Endothelial cell of umbilical vein (primary cell): Measurements from ENCODE around the gene DAAM1. TPM values are rescaled to one million over a fixed set of nuclear protein-coding genes. Genes with fewer than 3 reads are reported as not detected.

Experiments
- BruUV-seq: library from RNA; stranded (reverse); fragments of 400-500 nt; replicated peaks from 2 replicates; lab custom pipeline; 2021; lab: Mats Ljungman, UMichigan
- CTCF ChIA-PET: fragments of 300-600, 350-600 bp; sonication (Branson Sonifier 250); formaldehyde crosslinking; loops from one replicate; lab custom pipeline; 2021; ENCODE audit warnings: antibody characterized with exemption, inconsistent platforms; lab: Charles Lee
- POLR2A ChIA-PET: fragments of 300-600, 350-600 bp; sonication (Branson Sonifier 250); formaldehyde crosslinking; loops from one replicate; lab custom pipeline; 2021; ENCODE audit warnings: antibody characterized with exemption, inconsistent platforms; lab: Charles Lee
- DNase-seq: peaks from one replicate; pipeline ENCODE4 v3.0.0-alpha.2; 2011; ENCODE audit warnings: low read depth, low spot score
- FAIRE-seq: peaks from 2 replicates; lab custom pipeline; 2011; peaks lifted over from hg19 to GRCh38; lab: Jason Lieb, UNC
- H2AFZ ChIP-seq: 2 replicates; pipeline ENCODE4 v1.6.0; 2012; ENCODE audit warnings: low read depth, low read length, control low read depth, inconsistent platforms
- H3K27ac ChIP-seq: 2 replicates; pipeline ENCODE4 v1.5.1; 2011; ENCODE audit warnings: low read depth, mild to moderate bottlenecking, control low read depth, low read length, moderate library complexity; ENCODE audit not compliant: insufficient read depth
- H3K27me3 ChIP-seq, 2 experiments: 2 replicates each; pipeline versions ENCODE4 v1.6.0 to v1.6.1; 2011; ENCODE audit warnings: low read length in 2 of 2, mixed read lengths in 1 of 2; ENCODE audit not compliant: control insufficient read depth in 2 of 2, insufficient read depth in 2 of 2
- H3K36me3 ChIP-seq, 2 experiments: 2 replicates in 1 of 2; 3 replicates in 1 of 2; pipeline ENCODE4 v1.5.1; 2011; ENCODE audit warnings: low read length in 2 of 2, mild to moderate bottlenecking in 1 of 2, moderate library complexity in 1 of 2; ENCODE audit not compliant: control insufficient read depth in 2 of 2, insufficient read depth in 2 of 2; ENCODE audit errors: extremely low read depth in 1 of 2
- H3K4me1 ChIP-seq: 3 replicates; pipeline ENCODE4 v1.5.1; 2011; ENCODE audit warnings: mild to moderate bottlenecking, low read length; ENCODE audit not compliant: control insufficient read depth, insufficient read depth; ENCODE audit errors: extremely low read depth
- H3K4me2 ChIP-seq: 2 replicates; pipeline ENCODE4 v1.6.1; 2011; ENCODE audit warnings: low read length, control low read depth, mixed read lengths; ENCODE audit not compliant: insufficient read depth
- H3K4me3 ChIP-seq, 3 experiments: fragments of 200-600 bp in 1 of 3; sonication (generic), shearing (Covaris generic) in 1 of 3; replicated peaks in 1 of 3; 2 replicates each; pipeline ENCODE4 v1.5.1; 2011 to 2016; ENCODE audit warnings: control low read depth in 3 of 3, low read length in 3 of 3, mild to moderate bottlenecking in 2 of 3, inconsistent platforms in 1 of 3, low read depth in 1 of 3, moderate library complexity in 1 of 3; ENCODE audit not compliant: insufficient read depth in 1 of 3
- H3K79me2 ChIP-seq: 2 replicates; pipeline ENCODE4 v1.6.0; 2012; ENCODE audit warnings: low read length, inconsistent platforms; ENCODE audit not compliant: control insufficient read depth, insufficient read depth
- H3K9ac ChIP-seq: replicated peaks from 2 replicates; pipeline ENCODE3; 2011; ENCODE audit warnings: low read length, control low read depth; ENCODE audit not compliant: insufficient read depth; ENCODE audit errors: extremely low read depth
- H3K9me1 ChIP-seq: replicated peaks from 3 replicates; pipeline ENCODE4 v1.6.0; 2011; ENCODE audit warnings: mild to moderate bottlenecking, low read length; ENCODE audit not compliant: control insufficient read depth, insufficient read depth; ENCODE audit errors: extremely low read depth
- H3K9me3 ChIP-seq: replicated peaks from 2 replicates; pipeline ENCODE4 v1.5.1; 2012; ENCODE audit warnings: low read length, inconsistent platforms; ENCODE audit not compliant: control insufficient read depth, insufficient read depth
- H4K20me1 ChIP-seq: replicated peaks from 2 replicates; pipeline ENCODE3; 2011; ENCODE audit warnings: mild to moderate bottlenecking, low read length; ENCODE audit not compliant: control insufficient read depth, insufficient read depth; ENCODE audit errors: extremely low read depth
- CTCF ChIP-seq, 2 donors: IDR thresholded peaks; 1 replicate in 1 of 2; 2 replicates in 1 of 2; pipeline ENCODE4 v1.5.1; 2011; ENCODE audit warnings: low read length in 2 of 2, mild to moderate bottlenecking in 2 of 2, moderate library complexity in 2 of 2, control low read depth in 1 of 2, inconsistent platforms in 1 of 2, low read depth in 1 of 2; ENCODE audit not compliant: insufficient read depth in 1 of 2; ENCODE audit errors: extremely low read depth in 1 of 2
- EZH2 ChIP-seq: IDR thresholded peaks from 2 replicates; pipeline ENCODE4 v1.6.1; 2012; ENCODE audit warnings: borderline replicate concordance, low read depth, mild to moderate bottlenecking, moderate library complexity, low read length, inconsistent platforms; ENCODE audit not compliant: severe bottlenecking
- FOS ChIP-seq: IDR thresholded peaks from 2 replicates; pipeline ENCODE4 v1.6.1; 2011; ENCODE audit warnings: mild to moderate bottlenecking, low read length, moderate library complexity, borderline replicate concordance; ENCODE audit not compliant: insufficient read depth
- GATA2 ChIP-seq: IDR thresholded peaks from 2 replicates; pipeline ENCODE4 v1.7.0; 2011; ENCODE audit warnings: low read depth, mild to moderate bottlenecking, moderate library complexity, mixed read lengths, low read length; ENCODE audit not compliant: insufficient read length, insufficient read depth
- JUN ChIP-seq: IDR thresholded peaks from 2 replicates; pipeline ENCODE4 v1.6.1; 2011; ENCODE audit warnings: borderline replicate concordance, low read depth; ENCODE audit not compliant: insufficient read length, insufficient read depth
- MYC ChIP-seq: IDR thresholded peaks from one replicate; pipeline ENCODE4 v1.6.1; 2011; ENCODE audit warnings: mild to moderate bottlenecking, low read depth, low read length
- POLR2A ChIP-seq: IDR thresholded peaks from 2 replicates; pipeline ENCODE4 v1.6.1; 2012; ENCODE audit warnings: low read depth, mild to moderate bottlenecking, control low read depth, low read length
- POLR2AphosphoS5 ChIP-seq: IDR thresholded peaks from 2 replicates; pipeline ENCODE4 v1.6.1; 2012; ENCODE audit warnings: low read depth, mild to moderate bottlenecking, control low read depth, low read length, moderate library complexity; ENCODE audit not compliant: insufficient read depth
- dilution Hi-C: fragments of 300-500 bp; cut with MboI; formaldehyde crosslinking; loops from one replicate; pipeline ENCODE4 v1.15.0; 2019; ENCODE audit warnings: low sequenced_read_pairs; ENCODE audit not compliant: extremely low pct_ligation_motif_present
- intact Hi-C: fragments of 100-400 bp; cut with micrococcal nuclease; formaldehyde crosslinking; loops from one replicate; pipeline ENCODE4 v1.10.0; 2022
- polyA plus RNA-seq, 4 experiments: library from polyadenylated mRNA; depleted of rRNA in 3 of 4; stranded (reverse) in 3 of 4; unstranded in 1 of 4; fragments of >200 nt; gene quantifications; 2 replicates each; pipeline versions ENCODE4 v1.2.1 to v1.2.3, GENCODE V29; 2011 to 2012; ENCODE audit warnings: missing spikeins in 1 of 4
- total RNA-seq: library from RNA; stranded (reverse); gene quantifications from 2 replicates; pipeline ENCODE4 v1.2.3, GENCODE V29; 2021
- TF ChIP-seq, protein P1 (sequence below): IDR thresholded peaks from 2 replicates; pipeline ENCODE4 v1.6.1; 2011; ENCODE audit not compliant: insufficient read depth, insufficient read length

Gene DAAM1
- total and polyA plus RNA-seq, 2 donors (not counting 3 experiments of a cell fraction or from before 2014, with no cell fraction given), result 10.2 to 25.3 TPM

- no peak for FAIRE-seq
- dilution Hi-C loops, result no loop called here
Observed at GRCh38 chr14:59195912-59196311, 7.4 kb downstream of the DAAM1 start.

More at GRCh38 chr14:59195912-59196311, 7.4 kb downstream of the DAAM1 start:
- Histone ChIP-seq H2AFZ (no peak overlapping the region), H3K36me3 (no peaks in the 10 kb centered on the region), H3K9ac (no peak overlapping the region), H3K27me3 (no peaks in the 10 kb centered on the region), H3K79me2 (peaks cover 53% of the 10 kb centered on the region), H3K4me2 (no peak overlapping the region), H3K9me1 (no peaks in the 10 kb centered on the region), H3K4me1 (no peaks in the 10 kb centered on the region), H3K4me3 (no peak overlapping the region), H4K20me1 (no peaks in the 10 kb centered on the region), H3K9me3 (no peaks in the 10 kb centered on the region), H3K27ac (no peak overlapping the region)
- no peak for DNase-seq
- no peak for TF ChIP-seq EZH2
- no peak for TF ChIP-seq MYC
- TF ChIP-seq GATA2, result no peak
- TF ChIP-seq CTCF (IDR thresholded peaks at IDR 0.05; ENCODE audit: extremely low read depth in 1 of 2, insufficient read depth in 1 of 2, low read depth in 1 of 2, low read length in 2 of 2), result no peak
- TF ChIP-seq POLR2A, result no peak
- TF ChIP-seq, protein P1, sequence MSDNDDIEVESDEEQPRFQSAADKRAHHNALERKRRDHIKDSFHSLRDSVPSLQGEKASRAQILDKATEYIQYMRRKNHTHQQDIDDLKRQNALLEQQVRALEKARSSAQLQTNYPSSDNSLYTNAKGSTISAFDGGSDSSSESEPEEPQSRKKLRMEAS, result no peak
- TF ChIP-seq POLR2AphosphoS5, result no peak
- TF ChIP-seq FOS, result no peak
- no peak for TF ChIP-seq JUN
- ChIA-PET POLR2A (no interaction called here), CTCF (interaction anchor here (2.8 to 4.7 kb wide), 2 partner anchors 233 to 248 kb away, joined by 17 to 18 read pairs; no protein-coding TSS in a partner anchor)
- BruUV-seq, result no TSS peak
- intact Hi-C loops, result no loop called here
